HepG2 (cell line): ENCODE measurements around the gene RAB24. TPM values are rescaled to one million over a fixed set of nuclear protein-coding genes. Genes with fewer than 3 reads are reported as not detected.

Experiments used
- CEBPG ChIP-seq: IDR thresholded peaks from 2 replicates; pipeline ENCODE4 v1.6.1; 2016
- HDAC1 ChIP-seq: sonication (generic); formaldehyde crosslinking; IDR thresholded peaks from 2 replicates; pipeline ENCODE4 v1.5.1; 2020; ENCODE audit warnings: mild to moderate bottlenecking, missing genetic modification reagents
- HNF4A ChIP-seq: sonication (generic); formaldehyde crosslinking; IDR thresholded peaks from 2 replicates; pipeline ENCODE4 v1.4.0; 2020; ENCODE audit warnings: missing genetic modification reagents
- JARID2 ChIP-seq: sonication (generic); formaldehyde crosslinking; IDR thresholded peaks from 2 replicates; pipeline ENCODE4 v1.8.1; 2023; ENCODE audit warnings: missing genetic modification reagents, inconsistent platforms; ENCODE audit not compliant: insufficient replicate concordance
- PHB2 ChIP-seq: fragments of 450-650 bp; IDR thresholded peaks from 2 replicates; pipeline ENCODE4 v1.6.1; 2018; ENCODE audit not compliant: partially characterized antibody
- THAP9 ChIP-seq: sonication (generic); formaldehyde crosslinking; IDR thresholded peaks from 2 replicates; pipeline ENCODE4; 2020; ENCODE audit warnings: missing genetic modification reagents, mild to moderate bottlenecking, borderline replicate concordance
- ZBTB46 ChIP-seq: sonication (generic); formaldehyde crosslinking; IDR thresholded peaks from 2 replicates; pipeline ENCODE4 v1.4.0; 2020; ENCODE audit warnings: mild to moderate bottlenecking, missing genetic modification reagents, borderline replicate concordance
- ZBTB7B ChIP-seq: sonication (generic); formaldehyde crosslinking; IDR thresholded peaks from 2 replicates; pipeline ENCODE4 v1.4.0; 2020; ENCODE audit warnings: missing genetic modification reagents
- ZFP36L1 ChIP-seq: sonication (generic); formaldehyde crosslinking; IDR thresholded peaks from 2 replicates; pipeline ENCODE4 v1.8.0; 2022; ENCODE audit warnings: mild to moderate bottlenecking, missing genetic modification reagents, moderate library complexity
- ZNF318 ChIP-seq: sonication (generic); formaldehyde crosslinking; IDR thresholded peaks from 2 replicates; pipeline ENCODE4 v1.4.0; 2020; ENCODE audit warnings: mild to moderate bottlenecking, missing genetic modification reagents
- ZSCAN29 ChIP-seq: sonication (generic); formaldehyde crosslinking; conservative IDR thresholded peaks from 2 replicates; pipeline ENCODE4 v1.4.0; 2020; ENCODE audit warnings: mild to moderate bottlenecking, missing genetic modification reagents
- polyA plus RNA-seq, 8 experiments: library from polyadenylated mRNA; depleted of rRNA in 3 of 8; stranded (reverse) in 7 of 8; unstranded in 1 of 8; fragments of >200 nt; fragmentation: Illumina TruSeq in 4 of 8; extraction: Trizol in 4 of 8; gene quantifications; 2 replicates each; pipeline versions ENCODE4 v1.2.1 to v1.2.3, GENCODE V29; 2011 to 2016; ENCODE audit warnings: low read depth in 4 of 8, missing spikeins in 1 of 8, mixed read lengths in 1 of 8; ENCODE audit not compliant: insufficient read depth in 1 of 8
- total RNA-seq, 5 experiments: library from RNA; depleted of rRNA; stranded (reverse); fragments of >200 nt; fragmentation: Illumina TruSeq; extraction: Trizol; gene quantifications; 2 replicates each; pipeline ENCODE4 v1.2.3, GENCODE V29; 2016; ENCODE audit warnings: low read depth in 1 of 5
- TF ChIP-seq, protein P1 (sequence below): sonication (generic); formaldehyde crosslinking; IDR thresholded peaks from 2 replicates; pipeline ENCODE4 v1.4.0; 2020; ENCODE audit warnings: missing genetic modification reagents, low read depth, mild to moderate bottlenecking, borderline replicate concordance
- TF ChIP-seq, protein P2 (sequence below): sonication (generic); formaldehyde crosslinking; IDR thresholded peaks from 2 replicates; pipeline ENCODE4 v1.4.0; 2020; ENCODE audit warnings: mild to moderate bottlenecking, missing genetic modification reagents
- TF ChIP-seq, protein P3 (sequence below): sonication (generic); formaldehyde crosslinking; IDR thresholded peaks from 2 replicates; pipeline ENCODE4 v1.4.0; 2020; ENCODE audit warnings: missing genetic modification reagents; ENCODE audit errors: not compliant biosample characterization

Gene RAB24
- total and polyA plus RNA-seq, 2 of the 13 experiments (the other 11 are each of a cell fraction or from before 2014, with no cell fraction given) = 22.9 to 63.7 TPM

- no peak for TF ChIP-seq ZBTB7B (CRISPR knock-in tag)
- peak; percentile 45 for TF ChIP-seq HDAC1 (CRISPR knock-in tag)
- TF ChIP-seq ZSCAN29 (CRISPR knock-in tag) = no peak
- TF ChIP-seq ZBTB46 (CRISPR knock-in tag) = no peak
- no peak for TF ChIP-seq PHB2
- no peak for TF ChIP-seq THAP9 (CRISPR knock-in tag)
- TF ChIP-seq JARID2 = no peak
- no peak for TF ChIP-seq ZFP36L1 (CRISPR knock-in tag)
- TF ChIP-seq CEBPG = peak; percentile 71
- peak; percentile 76 for TF ChIP-seq HNF4A (CRISPR knock-in tag)
- TF ChIP-seq, protein P1, sequence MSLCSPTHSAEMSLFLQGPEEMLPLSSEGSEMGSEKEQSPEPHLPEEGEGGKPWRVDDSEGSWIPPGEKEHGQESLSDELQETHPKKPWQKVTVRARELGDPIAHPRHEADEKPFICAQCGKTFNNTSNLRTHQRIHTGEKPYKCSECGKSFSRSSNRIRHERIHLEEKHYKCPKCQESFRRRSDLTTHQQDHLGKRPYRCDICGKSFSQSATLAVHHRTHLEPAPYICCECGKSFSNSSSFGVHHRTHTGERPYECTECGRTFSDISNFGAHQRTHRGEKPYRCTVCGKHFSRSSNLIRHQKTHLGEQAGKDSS (CRISPR knock-in tag) = no peak
- no peak for TF ChIP-seq ZNF318 (CRISPR knock-in tag)
- TF ChIP-seq, protein P2, sequence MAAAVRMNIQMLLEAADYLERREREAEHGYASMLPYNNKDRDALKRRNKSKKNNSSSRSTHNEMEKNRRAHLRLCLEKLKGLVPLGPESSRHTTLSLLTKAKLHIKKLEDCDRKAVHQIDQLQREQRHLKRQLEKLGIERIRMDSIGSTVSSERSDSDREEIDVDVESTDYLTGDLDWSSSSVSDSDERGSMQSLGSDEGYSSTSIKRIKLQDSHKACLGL (CRISPR knock-in tag) = no peak
- TF ChIP-seq, protein P3, sequence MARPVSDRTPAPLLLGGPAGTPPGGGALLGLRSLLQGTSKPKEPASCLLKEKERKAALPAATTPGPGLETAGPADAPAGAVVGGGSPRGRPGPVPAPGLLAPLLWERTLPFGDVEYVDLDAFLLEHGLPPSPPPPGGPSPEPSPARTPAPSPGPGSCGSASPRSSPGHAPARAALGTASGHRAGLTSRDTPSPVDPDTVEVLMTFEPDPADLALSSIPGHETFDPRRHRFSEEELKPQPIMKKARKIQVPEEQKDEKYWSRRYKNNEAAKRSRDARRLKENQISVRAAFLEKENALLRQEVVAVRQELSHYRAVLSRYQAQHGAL (CRISPR knock-in tag) = no peak
Observed at GRCh38 chr5:177325868-177326381, 22.4 kb upstream of the RAB24 start (continued).
